ENCODE results near the gene TP73. TPM values are rescaled to one million over a fixed set of nuclear protein-coding genes. Genes with fewer than 3 reads are reported as not detected.

The TP73 gene
- total RNA-seq, 3 donors from 2014 or later: 0.66 to 1.0 TPM; not detected in 1

DNA sequence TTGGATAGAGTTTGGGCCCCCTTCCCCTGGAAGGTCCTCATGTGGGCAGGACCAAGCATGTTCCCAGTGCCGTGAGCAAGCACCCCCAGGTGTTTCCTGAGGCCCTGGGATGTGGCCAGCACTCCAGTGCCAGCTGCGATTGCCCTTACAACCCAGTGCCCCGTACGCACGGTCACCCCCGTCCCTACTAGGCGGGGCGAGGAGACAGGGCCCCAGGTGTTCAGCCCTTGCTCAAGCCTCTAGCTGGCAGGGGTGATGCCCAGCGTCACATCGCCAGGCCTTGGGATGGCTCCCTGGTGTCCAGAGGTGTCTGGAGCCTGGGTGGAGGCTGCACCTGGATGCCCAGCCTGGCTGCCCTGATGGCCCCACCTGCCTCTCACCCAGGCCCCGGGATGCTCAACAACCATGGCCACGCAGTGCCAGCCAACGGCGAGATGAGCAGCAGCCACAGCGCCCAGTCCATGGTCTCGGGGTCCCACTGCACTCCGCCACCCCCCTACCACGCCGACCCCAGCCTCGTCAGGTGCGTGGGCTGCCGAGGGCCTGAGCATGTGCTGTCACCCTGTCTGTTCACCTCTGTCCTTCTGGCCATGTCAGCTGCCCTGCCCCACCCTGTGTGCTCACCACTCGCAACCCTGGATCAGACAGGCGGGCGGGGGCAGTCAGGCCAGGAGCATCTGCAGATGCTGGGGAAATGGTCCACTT is 78.4 kb downstream of the TP73 start:
- intact Hi-C loops (cut with DNase I; ENCODE audit: low total_unique reads): no loop called here
- no peak for DNase-seq (ENCODE audit: low spot score in 2 of 2)
- Histone ChIP-seq H3K36me3 (no peaks in the 10 kb centered on the region), H3K27ac (no peak overlapping the region), H3K9me3 (no peaks in the 10 kb centered on the region), H3K4me3 (no peak overlapping the region), H3K27me3 (peaks cover 0 to 32% of the 10 kb centered on the region in 2 donors), H3K4me1 (no peaks in the 10 kb centered on the region)
- no peak for TF ChIP-seq POLR2A (IDR thresholded peaks at IDR 0.05)
- TF ChIP-seq, protein P1, sequence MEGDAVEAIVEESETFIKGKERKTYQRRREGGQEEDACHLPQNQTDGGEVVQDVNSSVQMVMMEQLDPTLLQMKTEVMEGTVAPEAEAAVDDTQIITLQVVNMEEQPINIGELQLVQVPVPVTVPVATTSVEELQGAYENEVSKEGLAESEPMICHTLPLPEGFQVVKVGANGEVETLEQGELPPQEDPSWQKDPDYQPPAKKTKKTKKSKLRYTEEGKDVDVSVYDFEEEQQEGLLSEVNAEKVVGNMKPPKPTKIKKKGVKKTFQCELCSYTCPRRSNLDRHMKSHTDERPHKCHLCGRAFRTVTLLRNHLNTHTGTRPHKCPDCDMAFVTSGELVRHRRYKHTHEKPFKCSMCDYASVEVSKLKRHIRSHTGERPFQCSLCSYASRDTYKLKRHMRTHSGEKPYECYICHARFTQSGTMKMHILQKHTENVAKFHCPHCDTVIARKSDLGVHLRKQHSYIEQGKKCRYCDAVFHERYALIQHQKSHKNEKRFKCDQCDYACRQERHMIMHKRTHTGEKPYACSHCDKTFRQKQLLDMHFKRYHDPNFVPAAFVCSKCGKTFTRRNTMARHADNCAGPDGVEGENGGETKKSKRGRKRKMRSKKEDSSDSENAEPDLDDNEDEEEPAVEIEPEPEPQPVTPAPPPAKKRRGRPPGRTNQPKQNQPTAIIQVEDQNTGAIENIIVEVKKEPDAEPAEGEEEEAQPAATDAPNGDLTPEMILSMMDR (IDR thresholded peaks at IDR 0.05): no peak
- no peak for TF ChIP-seq POLR2AphosphoS5 (IDR thresholded peaks at IDR 0.05)

DNA sequence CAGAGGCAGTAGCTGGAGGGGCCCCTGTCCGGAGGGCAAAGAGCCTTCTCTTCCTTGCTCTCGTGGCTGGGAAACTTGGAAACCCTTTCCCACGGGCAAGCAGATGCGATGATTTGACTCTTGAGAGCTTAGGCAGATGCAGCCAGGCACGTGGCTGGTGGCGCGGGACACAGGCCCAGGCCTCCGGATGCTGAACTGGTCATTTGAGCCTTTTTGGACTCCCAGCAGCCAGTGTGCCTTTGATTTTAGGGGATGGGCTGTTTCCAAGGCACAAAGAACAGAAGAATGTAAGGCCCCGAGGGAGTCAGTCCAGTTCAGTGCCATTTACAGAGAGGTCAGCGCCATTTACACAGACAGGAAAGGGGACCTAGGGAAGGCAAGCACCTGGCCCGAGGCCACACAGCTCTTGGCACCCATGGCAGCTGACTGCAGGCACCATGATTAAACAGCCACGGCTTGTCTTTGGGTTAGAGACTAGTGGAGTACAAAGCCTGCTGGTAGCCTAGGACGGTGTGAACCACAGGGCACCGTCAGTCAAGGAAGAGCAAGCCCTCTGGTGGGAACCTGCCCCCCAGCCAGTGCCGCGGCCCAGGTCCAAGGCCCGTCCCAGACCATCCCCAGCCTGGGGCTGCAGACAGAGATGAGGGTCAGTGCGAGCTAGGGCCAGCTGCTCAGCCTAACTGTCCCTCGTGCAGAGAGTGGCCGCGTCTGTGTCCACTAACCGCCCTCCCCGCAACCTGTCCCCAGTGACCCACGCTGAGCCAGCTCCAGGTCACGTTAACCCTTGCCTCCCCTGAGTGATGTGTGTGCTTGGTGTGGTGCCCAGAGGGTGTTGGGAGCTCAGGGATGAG is 79.5 kb downstream of the TP73 start:
- intact Hi-C loops (cut with DNase I; ENCODE audit: low total_unique reads): no loop called here
- no peak for DNase-seq (ENCODE audit: low spot score in 2 of 2)
- peaks cover 1% of the 10 kb centered on the region for H3K36me3 ChIP-seq
- H3K4me3 ChIP-seq: no peak overlapping the region
- no peaks in the 10 kb centered on the region for H3K4me1 ChIP-seq
- peaks cover 0 to 31% of the 10 kb centered on the region in 2 donors for H3K27me3 ChIP-seq
- TF ChIP-seq, protein P1 (IDR thresholded peaks at IDR 0.05): no peak
- no peak for TF ChIP-seq POLR2A (IDR thresholded peaks at IDR 0.05)
- no peaks in the 10 kb centered on the region for H3K9me3 ChIP-seq
- no peak overlapping the region for H3K27ac ChIP-seq

DNA sequence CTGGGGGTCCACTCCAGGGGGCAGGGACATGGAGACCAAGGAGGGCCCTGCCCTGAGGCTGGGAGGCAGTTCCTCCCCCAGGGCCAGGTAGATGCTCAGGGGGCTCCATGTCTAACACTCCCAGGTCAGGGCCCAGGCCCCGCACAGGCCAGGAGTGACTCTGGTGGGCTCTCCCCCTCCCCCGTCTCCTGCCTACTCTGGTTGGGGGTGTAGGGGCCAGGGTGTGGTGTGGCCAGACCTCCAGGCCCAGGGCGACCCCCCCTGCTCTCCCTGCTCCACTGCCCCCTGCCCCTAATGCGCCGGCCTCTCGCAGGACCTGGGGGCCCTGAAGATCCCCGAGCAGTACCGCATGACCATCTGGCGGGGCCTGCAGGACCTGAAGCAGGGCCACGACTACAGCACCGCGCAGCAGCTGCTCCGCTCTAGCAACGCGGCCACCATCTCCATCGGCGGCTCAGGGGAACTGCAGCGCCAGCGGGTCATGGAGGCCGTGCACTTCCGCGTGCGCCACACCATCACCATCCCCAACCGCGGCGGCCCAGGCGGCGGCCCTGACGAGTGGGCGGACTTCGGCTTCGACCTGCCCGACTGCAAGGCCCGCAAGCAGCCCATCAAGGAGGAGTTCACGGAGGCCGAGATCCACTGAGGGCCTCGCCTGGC is 80.2 kb downstream of the TP73 start:
- H3K27ac ChIP-seq: no peak overlapping the region
- peaks cover 6% of the 10 kb centered on the region for H3K36me3 ChIP-seq
- intact Hi-C loops (cut with DNase I; ENCODE audit: low total_unique reads): no loop called here
- DNase-seq (ENCODE audit: low spot score in 2 of 2): no peak
- no peaks in the 10 kb centered on the region for H3K4me1 ChIP-seq
- no peaks in the 10 kb centered on the region for H3K9me3 ChIP-seq
- peaks cover 0 to 24% of the 10 kb centered on the region in 2 donors for H3K27me3 ChIP-seq
- TF ChIP-seq, protein P1 (IDR thresholded peaks at IDR 0.05): no peak
- TF ChIP-seq POLR2A (IDR thresholded peaks at IDR 0.05) (no peak), POLR2AphosphoS5 (IDR thresholded peaks at IDR 0.05) (no peak)
- no peak overlapping the region for H3K4me3 ChIP-seq

DNA sequence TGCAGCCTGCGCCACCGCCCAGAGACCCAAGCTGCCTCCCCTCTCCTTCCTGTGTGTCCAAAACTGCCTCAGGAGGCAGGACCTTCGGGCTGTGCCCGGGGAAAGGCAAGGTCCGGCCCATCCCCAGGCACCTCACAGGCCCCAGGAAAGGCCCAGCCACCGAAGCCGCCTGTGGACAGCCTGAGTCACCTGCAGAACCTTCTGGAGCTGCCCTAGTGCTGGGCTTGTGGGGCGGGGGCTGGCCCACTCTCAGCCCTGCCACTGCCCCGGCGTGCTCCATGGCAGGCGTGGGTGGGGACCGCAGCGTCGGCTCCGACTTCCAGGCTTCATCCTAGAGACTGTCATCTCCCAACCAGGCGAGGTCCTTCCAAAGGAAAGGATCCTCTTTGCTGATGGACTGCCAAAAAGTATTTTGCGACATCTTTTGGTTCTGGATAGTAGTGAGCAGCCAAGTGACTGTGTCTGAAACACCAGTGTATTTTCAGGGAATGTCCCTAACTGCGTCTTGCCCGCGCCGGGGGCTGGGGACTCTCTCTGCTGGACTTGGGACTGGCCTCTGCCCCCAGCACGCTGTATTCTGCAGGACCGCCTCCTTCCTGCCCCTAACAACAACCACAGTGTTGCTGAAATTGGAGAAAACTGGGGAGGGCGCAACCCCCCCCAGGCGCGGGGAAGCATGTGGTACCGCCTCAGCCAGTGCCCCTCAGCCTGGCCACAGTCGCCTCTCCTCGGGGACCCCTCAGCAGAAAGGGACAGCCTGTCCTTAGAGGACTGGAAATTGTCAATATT is 81.0 kb downstream of the TP73 start:
- TF ChIP-seq POLR2A (IDR thresholded peaks at IDR 0.05): no peak
- TF ChIP-seq, protein P1 (IDR thresholded peaks at IDR 0.05): no peak
- TF ChIP-seq POLR2AphosphoS5 (IDR thresholded peaks at IDR 0.05): no peak
- no peak for DNase-seq (ENCODE audit: low spot score in 2 of 2)
- Histone ChIP-seq H3K27ac (no peak overlapping the region), H3K9me3 (no peaks in the 10 kb centered on the region), H3K27me3 (peaks cover 0 to 24% of the 10 kb centered on the region in 2 donors), H3K4me3 (no peak overlapping the region), H3K36me3 (peaks cover 6% of the 10 kb centered on the region), H3K4me1 (no peaks in the 10 kb centered on the region)
- intact Hi-C loops (cut with DNase I; ENCODE audit: low total_unique reads): no loop called here

Data from breast epithelium (tissue), 4 donors.